ENCODE data around the gene GPR83.
"Not testable (repeated sequence)": the region's sequence is repeated elsewhere in the genome, so short reads cannot be mapped to it uniquely, and the experiment has no call there.

The GPR83 gene

GRCh38 chr11:94400839-94401772, at the start of gene GPR83:
Gene GPR83, minus strand, starts transcription at chr11:94401419. Its CDS starts 172 bp downstream, at chr11:94401247.
- no peak for DNase-seq

GRCh38 chr11:94450048-94450447, 48.8 kb upstream of the GPR83 start:
- DNase-seq = no peak

GRCh38 chr11:94449437-94449836, 48.2 kb upstream of the GPR83 start:
- no peak for DNase-seq

- no peak for DNase-seq
Measured at GRCh38 chr11:94449029-94449428, 47.8 kb upstream of the GPR83 start.

GRCh38 chr11:94447149-94447548, 45.9 kb upstream of the GPR83 start:
- DNase-seq = no peak

GRCh38 chr11:94445641-94446040, 44.4 kb upstream of the GPR83 start:
- no peak for DNase-seq

- no peak for DNase-seq
Measured at GRCh38 chr11:94433049-94433448, 31.8 kb upstream of the GPR83 start.

- no peak for DNase-seq
Measured at GRCh38 chr11:94424662-94425061, 23.4 kb upstream of the GPR83 start.

GRCh38 chr11:94424011-94424410, 22.8 kb upstream of the GPR83 start:
- no peak for DNase-seq

- DNase-seq = no peak
Measured at GRCh38 chr11:94423507-94423906, 22.3 kb upstream of the GPR83 start.

GRCh38 chr11:94418123-94418765, 17.0 kb upstream of the GPR83 start:
- no peak for DNase-seq

- DNase-seq = peak; percentile 20
Measured at GRCh38 chr11:94417386-94417987, 16.3 kb upstream of the GPR83 start.

GRCh38 chr11:94405062-94405833, 4.0 kb upstream of the GPR83 start:
- DNase-seq = no peak

- no peak for DNase-seq
Measured at GRCh38 chr11:94402355-94402754, 1.1 kb upstream of the GPR83 start.

- no peak for DNase-seq
Measured at GRCh38 chr11:94401773-94402265, 600 bp upstream of the GPR83 start.

GRCh38 chr11:94400457-94400838, 771 bp downstream of the GPR83 start:
- DNase-seq = no peak

GRCh38 chr11:94400050-94400449, 1.2 kb downstream of the GPR83 start:
- no peak for DNase-seq

GRCh38 chr11:94398101-94398500, 3.1 kb downstream of the GPR83 start:
- no peak for DNase-seq

- no peak for DNase-seq
Measured at GRCh38 chr11:94396282-94396681, 4.9 kb downstream of the GPR83 start.

GRCh38 chr11:94391937-94392336, 9.3 kb downstream of the GPR83 start:
- not testable (repeated sequence) for DNase-seq

GRCh38 chr11:94379613-94380012, 21.6 kb downstream of the GPR83 start:
- DNase-seq = no peak

GRCh38 chr11:94376841-94377240, 24.4 kb downstream of the GPR83 start:
- no peak for DNase-seq

- DNase-seq = not testable (repeated sequence)
Measured at GRCh38 chr11:94370576-94370975, 30.6 kb downstream of the GPR83 start.
